Measurements from ENCODE around the gene DIP2C.

The DIP2C gene

DNA sequence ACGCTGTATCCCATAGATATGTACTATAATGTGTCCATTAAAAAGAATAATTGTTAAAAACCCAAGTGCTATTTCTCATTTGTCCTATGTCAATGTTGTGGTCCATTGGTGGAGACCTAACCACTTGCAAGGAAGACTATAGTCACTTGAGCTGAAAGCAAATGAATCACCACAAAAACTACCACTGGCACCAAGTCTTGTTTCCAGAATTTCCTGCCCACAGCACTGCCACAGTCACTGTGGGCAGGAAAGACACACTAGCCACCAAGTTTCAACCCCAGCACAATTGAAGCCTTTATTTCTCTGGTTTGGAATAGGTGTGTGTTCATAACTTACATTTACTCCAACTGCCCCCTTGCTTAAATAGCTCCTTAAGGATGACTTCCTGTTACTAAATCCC, 12.4 kb downstream of the DIP2C start:
- in situ Hi-C loops (cut with MboI; ENCODE audit: low sequenced_read_pairs, unreplicated experiment) = no loop called here
- TF ChIP-seq, protein P1, sequence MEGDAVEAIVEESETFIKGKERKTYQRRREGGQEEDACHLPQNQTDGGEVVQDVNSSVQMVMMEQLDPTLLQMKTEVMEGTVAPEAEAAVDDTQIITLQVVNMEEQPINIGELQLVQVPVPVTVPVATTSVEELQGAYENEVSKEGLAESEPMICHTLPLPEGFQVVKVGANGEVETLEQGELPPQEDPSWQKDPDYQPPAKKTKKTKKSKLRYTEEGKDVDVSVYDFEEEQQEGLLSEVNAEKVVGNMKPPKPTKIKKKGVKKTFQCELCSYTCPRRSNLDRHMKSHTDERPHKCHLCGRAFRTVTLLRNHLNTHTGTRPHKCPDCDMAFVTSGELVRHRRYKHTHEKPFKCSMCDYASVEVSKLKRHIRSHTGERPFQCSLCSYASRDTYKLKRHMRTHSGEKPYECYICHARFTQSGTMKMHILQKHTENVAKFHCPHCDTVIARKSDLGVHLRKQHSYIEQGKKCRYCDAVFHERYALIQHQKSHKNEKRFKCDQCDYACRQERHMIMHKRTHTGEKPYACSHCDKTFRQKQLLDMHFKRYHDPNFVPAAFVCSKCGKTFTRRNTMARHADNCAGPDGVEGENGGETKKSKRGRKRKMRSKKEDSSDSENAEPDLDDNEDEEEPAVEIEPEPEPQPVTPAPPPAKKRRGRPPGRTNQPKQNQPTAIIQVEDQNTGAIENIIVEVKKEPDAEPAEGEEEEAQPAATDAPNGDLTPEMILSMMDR (IDR thresholded peaks at IDR 0.05; ENCODE audit: borderline replicate concordance, control extremely low read depth, extremely low read depth, insufficient read depth, missing control alignments) = no peak
- no peak for DNase-seq (ENCODE audit: low spot score)

DNA sequence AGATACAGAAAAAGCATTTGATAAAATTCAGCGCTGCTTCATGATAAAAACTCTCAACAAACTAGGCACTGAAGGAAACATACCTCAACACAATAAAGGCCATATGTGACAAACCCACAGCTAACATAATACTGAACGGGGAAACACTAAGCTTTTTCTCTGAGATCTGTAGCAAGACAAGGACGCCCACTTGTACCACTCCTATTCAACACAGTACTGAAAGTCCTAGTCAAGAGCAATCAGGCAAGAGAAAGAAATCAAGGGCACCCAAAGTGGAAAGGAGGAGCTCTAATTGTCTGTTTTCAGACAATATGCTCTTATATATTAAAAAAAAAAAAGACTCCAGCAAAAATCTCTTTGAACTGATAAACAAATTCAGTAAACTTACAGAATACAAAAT, 13.3 kb downstream of the DIP2C start:
- TF ChIP-seq, protein P1 (IDR thresholded peaks at IDR 0.05; ENCODE audit: borderline replicate concordance, control extremely low read depth, extremely low read depth, insufficient read depth, missing control alignments) = no peak
- in situ Hi-C loops (cut with MboI; ENCODE audit: low sequenced_read_pairs, unreplicated experiment) = no loop called here
- DNase-seq (ENCODE audit: low spot score) = no peak

DNA sequence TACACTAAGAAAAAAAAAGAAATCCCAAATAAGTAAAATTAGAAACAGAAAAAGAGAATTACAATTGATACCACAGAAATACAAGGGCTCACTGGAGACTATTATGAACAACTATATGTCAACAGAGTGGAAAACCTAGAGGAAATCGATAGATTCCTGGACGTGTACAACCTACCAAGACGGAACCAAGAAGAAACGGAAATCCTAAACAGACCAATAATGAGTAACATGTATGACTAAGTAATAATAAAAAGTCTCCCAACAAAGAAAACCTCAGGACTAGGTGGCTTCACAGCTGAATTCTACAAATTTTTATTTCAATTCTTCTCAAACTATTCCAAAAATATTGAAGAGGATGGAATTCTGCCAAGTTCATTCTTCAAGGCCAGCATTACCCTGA, 13.9 kb downstream of the DIP2C start:
- TF ChIP-seq, protein P1 (IDR thresholded peaks at IDR 0.05; ENCODE audit: borderline replicate concordance, control extremely low read depth, extremely low read depth, insufficient read depth, missing control alignments) = no peak
- no peak for DNase-seq (ENCODE audit: low spot score)
- in situ Hi-C loops (cut with MboI; ENCODE audit: low sequenced_read_pairs, unreplicated experiment) = no loop called here

- TF ChIP-seq, protein P1 (IDR thresholded peaks at IDR 0.05; ENCODE audit: borderline replicate concordance, control extremely low read depth, extremely low read depth, insufficient read depth, missing control alignments) = no peak
- no peak for DNase-seq (ENCODE audit: low spot score)
- in situ Hi-C loops (cut with MboI; ENCODE audit: low sequenced_read_pairs, unreplicated experiment) = no loop called here
These were observed 16.0 kb downstream of the DIP2C start for GRCh38 chr10:673492-673891.

GRCh38 chr10:672992-673391, 16.5 kb downstream of the DIP2C start:
- TF ChIP-seq, protein P1 (IDR thresholded peaks at IDR 0.05; ENCODE audit: borderline replicate concordance, control extremely low read depth, extremely low read depth, insufficient read depth, missing control alignments) = no peak
- in situ Hi-C loops (cut with MboI; ENCODE audit: low sequenced_read_pairs, unreplicated experiment) = no loop called here
- no peak for DNase-seq (ENCODE audit: low spot score)

DNA sequence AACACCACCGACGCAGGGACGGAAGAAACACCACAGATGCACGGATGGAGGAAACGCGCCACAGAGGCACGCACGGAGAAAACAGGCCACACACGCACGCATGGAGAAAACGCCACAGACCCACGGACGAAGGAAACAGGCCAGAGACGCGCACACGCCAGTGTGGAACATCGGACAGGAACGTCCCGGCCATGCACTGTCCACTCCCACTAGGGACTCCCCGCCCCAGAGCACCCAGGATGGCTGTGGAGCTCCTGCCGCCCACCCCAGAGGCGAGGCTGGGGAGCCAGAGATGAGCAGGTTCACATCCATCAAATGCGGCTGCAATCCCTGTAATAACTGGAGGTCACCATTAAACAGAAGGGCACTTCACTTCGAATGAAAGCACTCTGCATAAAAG, 17.3 kb downstream of the DIP2C start:
- no peak for DNase-seq (ENCODE audit: low spot score)
- in situ Hi-C loops (cut with MboI; ENCODE audit: low sequenced_read_pairs, unreplicated experiment) = no loop called here
- TF ChIP-seq, protein P1 (IDR thresholded peaks at IDR 0.05; ENCODE audit: borderline replicate concordance, control extremely low read depth, extremely low read depth, insufficient read depth, missing control alignments) = no peak

- no peak for DNase-seq (ENCODE audit: low spot score)
- in situ Hi-C loops (cut with MboI; ENCODE audit: low sequenced_read_pairs, unreplicated experiment) = no loop called here
- TF ChIP-seq, protein P1 (IDR thresholded peaks at IDR 0.05; ENCODE audit: borderline replicate concordance, control extremely low read depth, extremely low read depth, insufficient read depth, missing control alignments) = no peak
These were observed 18.5 kb downstream of the DIP2C start for GRCh38 chr10:670990-671389.

All from GM13976 (cell line).